Kidney (tissue), 14 donors: ENCODE measurements around the gene CEP131. TPM values are rescaled to one million over a fixed set of nuclear protein-coding genes. Genes with fewer than 3 reads are reported as not detected.

ENCODE experiments used
- DNase-seq, 5 donors: peaks; one replicate each; pipeline ENCODE4 v3.0.0-alpha.2; 2013 to 2020
- FAIRE-seq: peaks from 2 replicates; lab custom pipeline; 2012; peaks lifted over from hg19 to GRCh38; lab: Jason Lieb, UNC
- H3K27ac ChIP-seq, 2 donors: one replicate each; pipeline ENCODE4 v1.7.0; 2013; ENCODE audit warnings: low read depth in 2 of 2, low read length in 2 of 2, inconsistent platforms in 1 of 2
- H3K27me3 ChIP-seq: one replicate; pipeline ENCODE4 v1.7.1; 2013; ENCODE audit warnings: low read length, inconsistent platforms; ENCODE audit not compliant: control insufficient read depth, insufficient read depth
- H3K36me3 ChIP-seq, 3 donors: one replicate each; pipeline versions ENCODE4 v1.7.0 to v1.7.1; 2013; ENCODE audit warnings: low read length in 3 of 3, control low read depth in 1 of 3, inconsistent platforms in 1 of 3; ENCODE audit not compliant: insufficient read depth in 3 of 3, control insufficient read depth in 2 of 3
- H3K4me1 ChIP-seq, 3 donors: one replicate each; pipeline versions ENCODE4 v1.7.0 to v1.7.1; 2013; ENCODE audit warnings: low read length in 3 of 3, inconsistent platforms in 1 of 3, low read depth in 1 of 3; ENCODE audit not compliant: control insufficient read depth in 2 of 3, insufficient read depth in 2 of 3
- H3K4me3 ChIP-seq, 3 donors: one replicate each; pipeline versions ENCODE4 v1.7.0 to v1.8.1; 2013; ENCODE audit warnings: low read length in 3 of 3, control low read depth in 1 of 3, inconsistent platforms in 1 of 3
- H3K9ac ChIP-seq, 3 donors: one replicate each; pipeline versions ENCODE4 v1.7.0 to v1.7.1; 2013; ENCODE audit warnings: low read length in 3 of 3, control low read depth in 1 of 3, inconsistent platforms in 1 of 3
- H3K9me3 ChIP-seq, 3 donors: one replicate each; pipeline versions ENCODE4 v1.7.0 to v1.7.1; 2013; ENCODE audit warnings: low read length in 3 of 3, control low read depth in 1 of 3, inconsistent platforms in 1 of 3; ENCODE audit not compliant: control insufficient read depth in 2 of 3, insufficient read depth in 1 of 3
- intact Hi-C: fragments of 100-400 bp; cut with DNase I; formaldehyde crosslinking; loops from one replicate; pipeline ENCODE4 v1.11.1; 2022
- polyA plus RNA-seq: library from polyadenylated mRNA; stranded (reverse); fragments of 350-450 nt; fragmentation: Illumina TruSeq; extraction: RNeasy Lipid Tissue Mini Kit (QIAGEN cat#74804); gene quantifications from one replicate; pipeline ENCODE4 v1.2.3, GENCODE V29; 2014; ENCODE audit warnings: low read depth, low replicate concordance; ENCODE audit not compliant: insufficient read depth
- total RNA-seq: library from RNA; stranded (reverse); fragmentation: NEBNext Ultra II Directional; extraction: Animal tissue kit (Norgen Biotek cat#: 25700); gene quantifications from one replicate; pipeline ENCODE4 v1.2.1, GENCODE V29; 2021
- TF ChIP-seq, protein P1 (sequence below): IDR thresholded peaks from 3 replicates; pipeline ENCODE4 v1.5.1; 2012; ENCODE audit warnings: mild to moderate bottlenecking, moderate library complexity, borderline replicate concordance; ENCODE audit not compliant: insufficient read depth; ENCODE audit errors: extremely low read depth
- donor health status: control.
- donor health status: control.
- donor health status: control.
- donor health status: control.
- donor health status: control.
- donor health status: DM: yes; HTN: yes; CAD: no.
- donor health status: Normal renal cell carcinoma (clear cell type).

CEP131 gene
- total and polyA plus RNA-seq, 2 donors from 2014 or later, result 6.9 to 7.5 TPM

DNA sequence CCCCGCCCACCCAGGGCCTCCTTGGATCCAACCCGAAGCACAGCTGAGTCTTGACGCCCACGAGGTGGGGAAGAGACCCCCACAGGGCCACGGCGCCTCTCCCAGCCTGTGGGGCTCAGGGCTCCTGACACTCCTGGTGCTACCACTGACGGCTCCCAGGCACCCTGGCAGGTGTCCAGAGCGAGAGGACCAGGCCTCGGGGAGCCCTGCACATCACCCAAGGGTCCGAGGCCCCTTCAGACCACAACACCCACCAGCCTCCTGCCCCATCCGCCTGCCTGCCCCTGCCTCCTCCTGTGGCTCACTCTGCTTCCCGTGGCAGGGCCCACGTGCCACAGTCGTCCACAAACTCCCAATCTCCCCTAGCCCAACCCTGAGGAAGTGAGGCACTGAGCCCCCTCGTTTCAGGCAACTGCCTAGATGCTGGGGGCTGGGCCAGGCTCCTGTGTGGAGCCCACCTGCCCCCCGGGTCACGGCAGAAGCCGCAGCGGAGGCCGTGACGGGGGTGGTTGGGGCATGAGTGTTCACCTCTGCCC lies 28.5 kb downstream of the CEP131 start:
- H3K9me3 ChIP-seq, result no peaks in the 10 kb centered on the region
- no peaks in the 10 kb centered on the region for H3K36me3 ChIP-seq
- H3K27me3 ChIP-seq, result no peaks in the 10 kb centered on the region
- DNase-seq (no peak), FAIRE-seq (no peak)
- TF ChIP-seq, protein P1, sequence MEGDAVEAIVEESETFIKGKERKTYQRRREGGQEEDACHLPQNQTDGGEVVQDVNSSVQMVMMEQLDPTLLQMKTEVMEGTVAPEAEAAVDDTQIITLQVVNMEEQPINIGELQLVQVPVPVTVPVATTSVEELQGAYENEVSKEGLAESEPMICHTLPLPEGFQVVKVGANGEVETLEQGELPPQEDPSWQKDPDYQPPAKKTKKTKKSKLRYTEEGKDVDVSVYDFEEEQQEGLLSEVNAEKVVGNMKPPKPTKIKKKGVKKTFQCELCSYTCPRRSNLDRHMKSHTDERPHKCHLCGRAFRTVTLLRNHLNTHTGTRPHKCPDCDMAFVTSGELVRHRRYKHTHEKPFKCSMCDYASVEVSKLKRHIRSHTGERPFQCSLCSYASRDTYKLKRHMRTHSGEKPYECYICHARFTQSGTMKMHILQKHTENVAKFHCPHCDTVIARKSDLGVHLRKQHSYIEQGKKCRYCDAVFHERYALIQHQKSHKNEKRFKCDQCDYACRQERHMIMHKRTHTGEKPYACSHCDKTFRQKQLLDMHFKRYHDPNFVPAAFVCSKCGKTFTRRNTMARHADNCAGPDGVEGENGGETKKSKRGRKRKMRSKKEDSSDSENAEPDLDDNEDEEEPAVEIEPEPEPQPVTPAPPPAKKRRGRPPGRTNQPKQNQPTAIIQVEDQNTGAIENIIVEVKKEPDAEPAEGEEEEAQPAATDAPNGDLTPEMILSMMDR, result no peak
- intact Hi-C loops, result no loop called here
- H3K4me3 ChIP-seq, result no peak overlapping the region
- H3K27ac ChIP-seq, result no peak overlapping the region
- H3K9ac ChIP-seq, result no peak overlapping the region
- peaks cover 0 to 3% (median 0%) of the 10 kb centered on the region in 3 donors for H3K4me1 ChIP-seq

DNA sequence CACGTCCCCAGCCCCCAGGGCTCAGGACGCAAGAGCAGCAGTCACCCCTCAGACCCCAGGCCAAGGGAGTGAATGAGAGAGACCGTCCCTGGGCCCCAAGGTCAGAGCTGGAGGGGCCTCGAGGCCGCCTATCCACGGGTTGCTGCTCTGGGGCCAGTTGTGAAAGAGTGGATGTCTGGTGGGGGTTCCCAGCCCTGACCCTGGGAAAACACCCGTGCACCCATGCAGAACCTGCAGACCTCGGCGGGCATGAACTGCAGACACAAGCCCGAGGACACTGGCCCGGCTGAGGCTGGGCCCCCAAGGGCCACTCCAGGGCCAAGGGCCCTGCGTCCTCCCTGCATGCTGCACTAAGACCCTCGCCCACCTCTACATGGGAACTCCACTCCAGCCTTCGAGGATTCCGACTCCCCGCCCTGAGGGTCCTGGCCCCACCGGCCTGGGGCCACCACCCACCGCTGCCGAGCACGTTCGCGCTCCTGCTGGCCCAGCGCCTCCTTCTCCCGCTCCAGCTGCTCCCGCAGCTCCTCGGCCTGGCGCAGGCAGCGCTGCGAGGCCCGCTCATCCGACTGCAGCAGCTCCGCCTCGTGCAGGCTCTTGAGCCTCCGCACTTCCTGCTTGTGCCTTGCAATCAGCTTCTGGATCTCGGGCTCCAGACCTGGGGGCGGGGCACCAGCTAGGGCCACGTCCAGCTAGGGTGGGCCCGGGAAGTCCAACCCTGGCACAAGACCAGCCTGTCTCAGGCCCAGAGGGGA lies 29.1 kb downstream of the CEP131 start:
- FAIRE-seq, result no peak
- H3K27ac ChIP-seq, result no peak overlapping the region
- TF ChIP-seq, protein P1, result no peak

DNA sequence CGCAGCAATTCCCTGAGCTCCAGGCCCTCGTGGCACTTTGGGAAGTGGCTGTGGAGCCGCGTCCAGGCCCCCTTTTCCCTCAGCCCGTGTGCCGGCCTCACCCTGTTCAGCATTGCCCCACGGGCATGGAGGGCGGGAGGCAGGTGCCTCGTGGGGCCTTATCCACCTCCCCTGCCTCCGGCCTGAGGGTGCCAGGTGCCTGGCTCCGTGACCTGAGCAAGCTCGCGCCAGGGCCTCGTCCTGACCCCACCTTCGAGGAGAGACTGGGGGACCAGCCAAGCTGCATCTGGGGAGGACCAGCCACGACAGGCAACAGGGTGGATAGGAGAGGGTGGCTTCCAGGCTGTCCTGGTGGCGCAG lies 29.7 kb downstream of the CEP131 start:
- Histone ChIP-seq H3K9ac (no peak overlapping the region), H3K4me3 (no peak overlapping the region), H3K9me3 (no peaks in the 10 kb centered on the region), H3K36me3 (no peaks in the 10 kb centered on the region), H3K27me3 (no peaks in the 10 kb centered on the region), H3K27ac (no peak overlapping the region), H3K4me1 (peaks cover 0 to 3% (median 0%) of the 10 kb centered on the region in 3 donors)
- intact Hi-C loops, result no loop called here
- FAIRE-seq (no peak), DNase-seq (no peak)
- TF ChIP-seq, protein P1, result no peak

More for the DNA sequence above, 29.1 kb downstream of the CEP131 start:
- Histone ChIP-seq H3K36me3 (no peaks in the 10 kb centered on the region), H3K4me3 (no peak overlapping the region), H3K4me1 (peaks cover 0 to 3% (median 0%) of the 10 kb centered on the region in 3 donors), H3K27me3 (no peaks in the 10 kb centered on the region), H3K9ac (no peak overlapping the region), H3K9me3 (no peaks in the 10 kb centered on the region)
- intact Hi-C loops, result no loop called here
- peak in 4 of 5 donors; percentile 33 to 72 (median 56) for DNase-seq
